Loucy (cell line): ENCODE results near the gene ZBTB38.
A peak's percentile ranks its signal among the peaks of the same experiment; 100 is the strongest.

Experiments used
- CTCF ChIP-seq: fragments of 200-600 bp; sonication (generic); conservative IDR thresholded peaks from 2 replicates; pipeline ENCODE4 v1.5.1; 2014; ENCODE audit warnings: mild to moderate bottlenecking, antibody characterized with exemption, low read length
- EZH2phosphoT487 ChIP-seq: fragments of 200-600 bp; IDR thresholded peaks from 2 replicates; pipeline ENCODE4 v1.6.1; 2018; ENCODE audit warnings: antibody characterized with exemption, mild to moderate bottlenecking, moderate library complexity, borderline replicate concordance

GRCh38 chr3:141360888-141361598 is 7.3 kb upstream of the ZBTB38 start:
- TF ChIP-seq CTCF (peak; percentile 86), EZH2phosphoT487 (no peak)
